Measurements from ENCODE around the gene GJA4.

GJA4 gene

GRCh38 chr1:34786521-34787325, 6.1 kb upstream of the GJA4 start:
- H3K9ac ChIP-seq: no peak overlapping the region
- H3K4me1 ChIP-seq: no peaks in the 10 kb centered on the region
- no peaks in the 10 kb centered on the region for H3K27me3 ChIP-seq (ENCODE audit: control insufficient read depth, insufficient read depth, low read length)
- H3K79me2 ChIP-seq: no peaks in the 10 kb centered on the region
- no peaks in the 10 kb centered on the region for H3K9me3 ChIP-seq (ENCODE audit: control insufficient read depth, low read length)
- H3K36me3 ChIP-seq (ENCODE audit: control insufficient read depth, insufficient read depth, low read length): no peaks in the 10 kb centered on the region
- H2AFZ ChIP-seq: no peak overlapping the region
- H3K27ac ChIP-seq: no peak overlapping the region
- no peak overlapping the region for H3K4me2 ChIP-seq (ENCODE audit: low read length)
- H3K4me3 ChIP-seq (ENCODE audit: low read depth, low read length): no peak overlapping the region
- TF ChIP-seq CTCF (IDR thresholded peaks at IDR 0.05): peak; percentile 56

GRCh38 chr1:34787461-34788420, 5.1 kb upstream of the GJA4 start:
- Histone ChIP-seq H3K27ac (no peak overlapping the region), H3K4me3 (ENCODE audit: low read depth, low read length) (no peak overlapping the region), H3K9ac (no peak overlapping the region), H3K4me2 (ENCODE audit: low read length) (no peak overlapping the region), H3K27me3 (ENCODE audit: control insufficient read depth, insufficient read depth, low read length) (no peaks in the 10 kb centered on the region), H3K79me2 (no peaks in the 10 kb centered on the region), H3K9me3 (ENCODE audit: control insufficient read depth, low read length) (no peaks in the 10 kb centered on the region), H3K4me1 (no peaks in the 10 kb centered on the region), H2AFZ (no peak overlapping the region), H3K36me3 (ENCODE audit: control insufficient read depth, insufficient read depth, low read length) (no peaks in the 10 kb centered on the region)
- TF ChIP-seq CTCF (IDR thresholded peaks at IDR 0.05): no peak

GRCh38 chr1:34790985-34791384, 1.8 kb upstream of the GJA4 start:
- TF ChIP-seq CTCF (IDR thresholded peaks at IDR 0.05): no peak
- H3K9me3 ChIP-seq (ENCODE audit: control insufficient read depth, low read length): no peaks in the 10 kb centered on the region
- H3K4me2 ChIP-seq (ENCODE audit: low read length): no peak overlapping the region
- no peak overlapping the region for H3K9ac ChIP-seq
- no peaks in the 10 kb centered on the region for H3K27me3 ChIP-seq (ENCODE audit: control insufficient read depth, insufficient read depth, low read length)
- no peak overlapping the region for H3K4me3 ChIP-seq (ENCODE audit: low read depth, low read length)
- H2AFZ ChIP-seq: no peak overlapping the region
- no peaks in the 10 kb centered on the region for H3K36me3 ChIP-seq (ENCODE audit: control insufficient read depth, insufficient read depth, low read length)
- peak overlapping the region; percentile 56 for H3K27ac ChIP-seq
- H3K4me1 ChIP-seq: no peaks in the 10 kb centered on the region
- no peaks in the 10 kb centered on the region for H3K79me2 ChIP-seq

GRCh38 chr1:34792424-34792823, 375 bp upstream of the GJA4 start:
- TF ChIP-seq CTCF (IDR thresholded peaks at IDR 0.05): no peak
- no peaks in the 10 kb centered on the region for H3K27me3 ChIP-seq (ENCODE audit: control insufficient read depth, insufficient read depth, low read length)
- no peaks in the 10 kb centered on the region for H3K36me3 ChIP-seq (ENCODE audit: control insufficient read depth, insufficient read depth, low read length)
- peak overlapping the region; percentile 11 for H2AFZ ChIP-seq
- H3K4me1 ChIP-seq: no peaks in the 10 kb centered on the region
- no peak overlapping the region for H3K9ac ChIP-seq
- H3K27ac ChIP-seq: no peak overlapping the region
- H3K9me3 ChIP-seq (ENCODE audit: control insufficient read depth, low read length): no peaks in the 10 kb centered on the region
- H3K79me2 ChIP-seq: no peaks in the 10 kb centered on the region
- no peak overlapping the region for H3K4me3 ChIP-seq (ENCODE audit: low read depth, low read length)
- H3K4me2 ChIP-seq (ENCODE audit: low read length): no peak overlapping the region

Measured in parathyroid adenoma (tissue), 2 donors.